HG03066 (cell line): ENCODE data around the gene PODNL1.
"Not testable (repeated sequence)": the region's sequence is repeated elsewhere in the genome, so short reads cannot be mapped to it uniquely, and the experiment has no call there.

Experiments
- ATAC-seq: cut with Tn5 transposase; IDR thresholded peaks from one replicate; pipeline ENCODE4 v1.9.1; 2021; ENCODE audit warnings: low read depth; ENCODE audit not compliant: unreplicated experiment

The PODNL1 gene

DNA sequence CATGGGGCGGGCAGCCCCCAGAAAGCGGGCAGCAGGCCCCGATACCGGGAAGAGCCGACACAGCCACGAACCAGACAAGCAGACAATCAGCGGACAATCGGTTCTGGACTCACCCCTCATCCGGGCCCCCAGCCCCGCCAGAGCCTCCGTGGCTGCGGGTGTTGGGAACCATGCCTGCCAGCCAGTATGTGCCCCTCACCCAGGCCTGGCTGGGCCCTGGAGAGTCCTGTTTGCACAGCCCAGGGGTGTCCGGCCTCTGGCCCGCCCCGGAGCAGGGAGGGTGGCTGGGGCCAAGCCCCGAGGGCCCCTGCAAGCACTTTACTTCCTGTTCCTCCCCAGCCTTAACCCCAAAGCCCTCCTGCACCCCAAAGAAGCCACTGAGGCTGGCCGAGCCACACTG lies 7.8 kb downstream of the PODNL1 start:
- ATAC-seq = no peak

DNA sequence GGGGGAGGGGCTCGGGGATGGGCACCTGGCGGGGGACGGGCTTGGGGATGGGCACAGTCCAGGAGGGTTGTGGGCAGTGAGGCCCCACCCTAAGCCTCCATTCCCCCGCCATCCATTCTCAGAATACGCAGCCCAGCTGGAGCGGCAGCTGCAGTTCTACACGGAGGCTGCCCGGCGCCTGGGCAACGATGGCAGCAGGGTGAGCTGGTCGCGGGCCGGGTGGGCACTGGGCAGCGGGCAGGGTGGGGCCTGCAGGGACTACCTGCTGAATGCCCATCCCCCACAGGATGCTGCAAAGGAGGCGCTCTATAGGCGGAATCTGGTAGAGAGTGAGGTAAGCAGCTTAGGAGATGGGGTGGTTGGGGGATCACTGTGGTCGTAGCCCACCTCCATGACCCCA lies 8.3 kb downstream of the PODNL1 start:
- ATAC-seq = no peak

DNA sequence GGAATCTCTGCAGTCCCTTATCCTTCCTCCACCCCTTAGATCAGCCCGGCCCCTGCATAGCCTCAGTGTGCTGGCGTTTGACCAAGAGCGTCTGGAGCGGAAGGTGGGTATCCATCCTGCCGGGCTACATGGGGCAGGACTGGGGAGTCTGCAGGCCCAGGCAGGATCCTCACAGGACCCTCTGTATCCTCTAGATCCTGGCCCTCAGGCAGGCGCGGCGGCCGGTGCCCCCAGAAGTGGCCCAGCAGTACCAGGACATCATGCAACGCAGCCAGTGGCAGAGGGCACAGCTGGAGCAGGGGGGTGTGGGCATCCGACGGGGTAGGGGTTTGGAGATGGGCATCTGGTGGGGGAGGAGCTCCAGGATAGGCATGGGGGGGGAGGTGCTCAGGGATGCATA lies 8.9 kb downstream of the PODNL1 start:
- no peak for ATAC-seq

DNA sequence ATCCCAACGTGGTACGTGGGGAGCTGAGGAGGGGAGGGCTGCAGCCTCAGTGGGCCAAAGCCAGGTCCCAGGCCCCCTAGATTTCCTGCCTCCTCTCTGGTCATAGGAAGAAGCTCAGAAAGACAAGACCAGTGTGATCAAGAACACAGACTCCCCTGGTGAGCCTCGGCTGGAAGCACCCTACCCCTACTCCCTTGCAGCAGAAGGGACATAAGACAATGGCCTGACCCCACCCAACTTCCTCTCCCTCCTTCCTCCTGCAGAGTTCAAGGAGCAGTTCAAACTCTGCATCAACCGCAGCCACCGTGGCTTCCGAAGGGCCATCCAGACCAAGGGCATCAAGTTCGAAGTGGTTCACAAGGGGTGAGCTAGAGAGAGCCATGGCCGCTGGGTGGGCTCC lies 11.5 kb downstream of the PODNL1 start:
- no peak for ATAC-seq

DNA sequence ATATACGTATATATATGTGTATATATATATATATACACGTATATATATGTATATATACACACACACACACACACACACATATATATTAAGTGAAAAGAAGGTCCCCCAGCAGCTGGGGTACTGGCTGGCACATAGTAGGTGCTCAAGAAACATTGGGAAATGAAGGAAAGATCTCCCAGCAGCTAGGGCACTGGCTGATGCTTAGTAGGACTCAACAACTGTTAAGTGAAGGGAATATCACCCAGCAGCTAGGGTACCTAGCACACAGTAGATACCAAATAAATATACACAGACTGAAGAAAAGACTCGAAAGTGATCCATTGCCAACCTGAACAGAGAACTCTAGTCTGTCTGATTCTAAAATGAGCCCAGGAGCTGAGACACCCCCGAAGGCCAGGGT lies 12.2 kb downstream of the PODNL1 start:
- ATAC-seq = no peak

DNA sequence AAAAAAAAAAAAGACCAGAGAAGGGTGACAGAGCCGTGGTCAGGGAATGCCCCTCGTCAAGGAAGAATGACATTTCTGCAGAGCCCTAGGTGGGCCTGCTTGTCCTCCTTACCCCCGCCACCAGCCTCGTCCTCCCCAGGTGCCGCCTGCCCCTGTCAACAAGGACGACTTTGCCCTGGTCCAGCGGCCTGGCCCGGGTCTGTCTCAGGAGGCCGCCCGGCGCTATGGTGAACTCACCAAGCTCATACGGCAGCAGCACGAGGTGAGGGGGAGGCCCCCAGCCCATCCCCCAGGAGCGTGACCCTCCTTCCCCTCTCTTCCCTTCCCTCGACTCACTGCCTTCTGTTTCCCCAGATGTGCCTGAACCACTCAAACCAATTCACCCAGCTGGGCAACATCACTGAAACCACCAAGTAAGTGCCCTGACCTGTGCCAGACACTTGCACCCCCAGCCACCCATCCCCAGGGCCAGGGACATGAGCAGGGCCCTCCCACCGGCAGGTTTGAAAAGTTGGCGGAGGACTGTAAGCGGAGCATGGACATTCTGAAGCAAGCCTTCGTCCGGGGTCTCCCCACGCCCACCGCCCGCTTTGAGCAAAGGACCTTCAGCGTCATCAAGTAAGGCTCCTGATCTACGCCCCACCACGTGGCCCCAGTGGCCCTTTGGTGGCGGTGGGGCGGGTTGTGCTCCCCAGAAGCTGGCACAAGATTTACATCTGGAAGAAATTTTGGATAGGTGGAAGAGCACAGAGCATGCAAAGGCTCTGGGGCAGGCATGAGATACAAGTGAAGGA lies 14.8 kb downstream of the PODNL1 start:
- ATAC-seq = no peak

DNA sequence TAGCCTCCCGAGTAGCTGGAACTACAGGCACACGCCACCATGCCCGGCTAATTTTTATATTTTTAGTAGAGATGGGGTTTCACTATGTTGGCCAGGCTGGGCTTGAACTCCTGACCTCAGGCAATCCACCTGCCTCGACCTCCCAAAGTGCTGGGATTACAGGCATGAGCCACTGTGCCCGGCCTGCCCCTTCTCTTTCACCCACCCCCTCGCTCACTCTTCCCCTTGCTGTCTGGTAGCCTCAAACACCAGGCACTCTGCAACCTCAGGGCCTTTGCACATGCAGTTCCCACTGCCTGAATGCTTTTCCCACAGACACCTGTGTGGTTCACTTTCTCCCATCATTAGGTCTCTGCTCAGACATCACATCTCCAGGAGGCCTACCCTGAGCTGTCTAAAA lies 16.1 kb downstream of the PODNL1 start:
- not testable (repeated sequence) for ATAC-seq

DNA sequence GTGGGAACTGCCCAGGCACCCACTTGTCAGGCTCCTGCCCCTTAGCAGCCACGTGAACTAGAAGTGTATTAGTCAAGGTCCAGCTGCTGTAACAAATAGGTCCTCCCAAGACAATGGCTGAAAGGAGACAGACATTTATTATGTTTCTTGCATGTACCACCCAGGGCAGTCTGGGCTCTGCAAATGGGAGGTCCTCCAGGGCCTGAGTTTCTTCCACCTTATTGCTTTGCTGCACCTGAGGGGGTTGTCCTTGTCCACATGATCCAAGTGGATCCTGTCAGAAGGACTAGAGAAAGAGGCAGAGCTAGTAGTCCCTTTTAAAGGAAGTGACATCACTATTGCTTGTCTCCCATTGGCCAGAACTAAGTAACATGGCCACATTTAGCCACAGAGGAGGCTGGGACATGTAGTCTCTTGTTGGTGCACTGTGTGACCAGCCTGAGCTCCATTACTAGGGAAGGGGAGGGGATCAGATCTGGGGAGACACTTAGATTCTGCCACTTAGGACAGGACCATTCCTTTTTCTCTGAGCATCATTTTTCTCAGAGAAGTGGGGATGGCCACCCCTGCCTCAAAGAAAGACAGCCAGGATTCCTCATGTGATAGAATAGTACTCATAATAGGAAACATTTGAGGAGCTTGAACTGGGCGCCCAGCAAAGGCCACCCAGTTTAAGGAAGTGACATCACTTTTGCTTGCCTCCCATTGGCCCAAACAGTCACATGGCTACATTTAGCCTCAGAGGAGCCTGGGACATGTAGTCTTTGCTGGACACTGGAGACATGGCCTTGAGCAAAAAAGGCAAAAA lies 17.1 kb downstream of the PODNL1 start:
- ATAC-seq = no peak

DNA sequence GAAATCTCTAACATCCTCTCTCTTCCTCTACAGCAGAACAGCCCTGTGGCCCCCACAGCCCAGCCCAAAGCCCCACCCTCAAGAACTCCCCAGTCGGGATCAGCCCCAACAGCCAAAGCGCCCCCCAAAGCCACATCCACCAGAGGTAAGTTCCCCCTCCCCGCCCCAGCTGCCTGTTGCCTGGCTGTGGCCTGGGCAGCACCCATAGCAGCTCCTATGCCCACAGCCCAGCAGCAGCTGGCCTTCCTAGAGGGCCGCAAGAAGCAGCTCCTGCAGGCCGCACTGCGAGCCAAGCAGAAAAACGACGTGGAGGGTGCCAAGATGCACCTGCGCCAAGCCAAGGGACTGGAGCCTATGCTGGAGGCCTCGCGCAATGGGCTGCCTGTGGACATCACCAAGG lies 17.7 kb downstream of the PODNL1 start:
- ATAC-seq = no peak

DNA sequence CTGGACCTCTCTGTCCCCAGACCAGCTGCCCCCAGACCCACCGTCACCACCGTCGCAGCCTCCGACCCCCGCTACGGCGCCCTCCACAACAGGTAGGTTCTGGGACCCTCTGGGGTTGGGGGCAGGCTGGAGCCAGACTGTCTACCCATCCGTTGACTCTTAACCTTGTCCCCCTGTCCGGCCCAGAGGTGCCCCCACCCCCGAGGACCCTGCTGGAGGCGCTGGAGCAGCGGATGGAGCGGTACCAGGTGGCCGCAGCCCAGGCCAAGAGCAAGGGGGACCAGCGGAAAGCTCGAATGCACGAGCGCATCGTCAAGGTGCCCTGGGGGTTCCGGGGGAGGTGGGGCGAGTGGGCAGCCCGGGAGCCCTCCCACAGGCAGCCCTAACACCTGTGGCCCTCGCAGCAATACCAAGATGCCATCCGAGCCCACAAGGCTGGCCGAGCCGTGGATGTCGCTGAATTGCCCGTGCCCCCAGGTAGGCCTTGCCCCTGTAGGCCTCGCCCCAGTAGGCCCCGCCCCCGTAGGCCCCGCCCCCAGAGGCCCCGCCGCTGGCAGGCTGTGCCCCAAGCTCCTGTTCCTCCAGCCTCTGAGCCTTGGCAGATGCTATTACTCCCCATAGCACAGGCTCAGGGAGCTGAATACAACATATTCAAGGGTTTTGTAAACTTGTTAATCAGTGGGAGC lies 19.3 kb downstream of the PODNL1 start:
- ATAC-seq = no peak

DNA sequence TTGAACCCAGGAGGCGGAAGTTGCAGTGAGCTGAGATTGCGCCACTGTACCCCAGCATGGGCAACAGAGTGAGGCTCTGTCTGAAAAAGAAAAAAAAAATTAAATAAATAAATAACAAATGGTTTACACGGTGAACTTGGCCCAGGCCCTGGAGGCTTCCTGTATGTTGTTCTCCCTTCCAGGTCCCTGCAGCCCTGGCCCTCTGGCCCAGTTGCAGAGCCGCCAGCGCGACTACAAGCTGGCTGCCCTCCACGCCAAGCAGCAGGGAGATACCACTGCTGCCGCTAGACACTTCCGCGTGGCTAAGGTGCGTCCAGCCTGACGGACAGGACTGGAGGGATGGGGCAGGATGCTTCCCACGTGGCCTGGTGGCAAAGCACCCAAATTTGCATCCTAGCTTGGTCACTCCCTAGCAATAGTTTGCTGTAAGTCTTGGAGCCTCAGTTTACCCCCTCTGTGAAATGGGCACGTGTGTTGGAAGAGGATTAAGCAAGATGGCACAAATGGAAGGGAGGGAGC lies 20.3 kb downstream of the PODNL1 start:
- no peak for ATAC-seq

DNA sequence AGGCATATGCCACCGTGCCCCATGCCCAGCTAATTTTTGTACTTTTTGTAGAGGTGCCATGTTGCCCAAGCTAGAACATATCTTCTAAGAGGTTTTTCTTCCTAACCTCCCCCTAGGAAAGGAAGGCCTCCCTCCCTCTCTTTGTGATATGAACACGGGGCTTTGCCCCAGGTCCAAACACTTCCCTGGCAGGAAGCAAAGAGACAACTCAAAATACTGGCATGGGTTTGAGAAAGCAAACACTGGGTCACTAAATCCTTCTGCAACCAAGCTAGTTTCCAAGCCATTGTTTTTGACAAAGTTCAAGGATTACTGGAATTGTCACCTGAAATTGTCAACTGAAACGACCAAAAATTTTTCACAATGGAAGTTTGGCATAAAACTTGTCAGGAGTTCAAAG lies 23.4 kb downstream of the PODNL1 start:
- no peak for ATAC-seq

DNA sequence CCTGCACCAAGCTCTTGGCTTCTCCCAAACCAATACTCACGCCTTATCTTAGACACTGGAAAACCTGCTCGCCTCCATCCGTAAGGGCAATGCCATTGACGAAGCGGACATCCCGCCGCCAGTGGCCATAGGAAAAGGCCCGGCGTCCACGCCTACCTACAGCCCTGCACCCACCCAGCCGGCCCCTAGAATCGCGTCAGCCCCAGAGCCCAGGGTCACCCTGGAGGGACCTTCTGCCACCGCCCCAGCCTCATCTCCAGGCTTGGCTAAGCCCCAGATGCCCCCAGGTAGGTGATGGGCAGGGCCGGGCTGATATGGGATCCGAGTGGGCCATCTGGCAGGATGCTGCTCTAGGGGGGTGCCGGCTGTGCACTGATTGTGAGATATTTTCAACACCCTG lies 24.9 kb downstream of the PODNL1 start:
- ATAC-seq = no peak

DNA sequence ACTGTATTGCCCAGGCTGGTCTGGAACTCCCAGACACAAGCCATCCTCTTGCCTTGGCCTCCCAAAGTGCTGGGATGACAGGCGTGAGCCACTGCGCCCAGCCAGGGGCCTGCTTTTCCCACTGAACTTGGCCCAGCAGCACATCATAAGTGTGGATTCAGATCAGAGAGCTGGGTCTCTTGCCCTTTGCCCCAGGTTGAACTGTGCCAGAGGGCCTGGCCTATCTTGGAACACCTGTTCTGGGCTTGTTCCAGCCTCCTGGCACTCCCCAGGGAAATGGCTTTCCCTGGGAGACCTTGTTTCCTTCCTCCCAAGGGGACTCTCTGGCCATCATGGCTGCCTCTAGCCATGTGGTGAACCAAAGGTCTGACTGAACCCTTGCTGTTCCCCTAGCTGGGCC lies 28.8 kb downstream of the PODNL1 start:
- no peak for ATAC-seq

DNA sequence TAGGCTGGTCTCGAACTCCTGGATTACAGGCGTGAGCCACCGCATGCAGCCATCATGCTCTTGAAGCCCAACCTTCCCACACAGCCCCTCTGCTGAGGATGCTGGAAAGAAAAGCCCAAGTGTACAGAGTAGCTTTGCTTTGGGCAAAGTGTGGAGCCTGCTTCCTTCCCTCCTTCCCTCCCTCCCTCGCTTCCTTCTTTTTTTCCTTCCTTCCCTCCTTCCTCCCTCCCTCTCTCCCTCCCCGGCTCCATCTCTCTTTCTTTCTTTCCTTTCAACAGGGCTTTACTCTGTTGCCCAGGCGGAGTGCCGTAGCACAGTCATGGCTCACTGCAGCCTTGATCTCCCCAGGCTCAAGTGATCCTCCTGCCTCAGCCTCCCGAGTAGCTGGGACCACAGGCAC lies 29.5 kb downstream of the PODNL1 start:
- no peak for ATAC-seq

DNA sequence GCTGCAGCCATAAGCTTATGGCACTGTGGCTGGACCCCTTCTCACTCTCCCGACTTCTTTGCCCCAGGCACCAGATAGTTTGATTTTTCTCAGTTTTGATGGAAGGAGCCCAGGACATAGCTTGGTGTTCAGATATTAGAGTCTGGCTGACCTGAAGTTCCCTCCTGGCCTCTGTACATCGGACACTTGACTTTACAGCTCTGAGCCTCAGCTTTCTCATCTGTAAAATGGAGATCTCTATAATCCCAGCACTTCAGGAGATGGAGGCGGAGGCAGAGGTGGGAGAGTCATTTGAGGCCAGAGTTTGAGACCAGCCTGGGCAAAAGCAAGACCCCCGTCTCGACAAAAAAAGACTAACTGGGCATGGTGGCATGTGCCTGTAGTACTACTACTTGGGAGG lies 31.3 kb downstream of the PODNL1 start:
- no peak for ATAC-seq

DNA sequence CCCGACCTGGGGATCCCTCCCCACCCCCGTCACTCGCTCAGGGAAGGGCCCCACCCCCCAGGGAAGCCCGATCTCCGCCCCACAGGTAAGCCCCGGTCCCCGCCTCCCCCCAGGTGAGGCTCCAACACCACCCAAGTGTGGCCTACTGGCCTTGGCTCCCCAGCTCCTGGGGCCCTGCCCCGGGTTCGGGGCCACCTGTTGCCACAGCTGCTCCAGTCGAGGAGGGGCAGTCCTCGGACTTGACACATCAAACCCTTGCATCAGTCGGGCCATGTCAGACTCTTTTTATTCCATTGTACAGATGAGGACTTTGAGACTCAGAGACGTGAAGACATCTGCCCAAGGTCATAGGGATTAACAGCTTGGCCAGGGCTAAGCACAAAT lies 31.7 kb downstream of the PODNL1 start:
- no peak for ATAC-seq

DNA sequence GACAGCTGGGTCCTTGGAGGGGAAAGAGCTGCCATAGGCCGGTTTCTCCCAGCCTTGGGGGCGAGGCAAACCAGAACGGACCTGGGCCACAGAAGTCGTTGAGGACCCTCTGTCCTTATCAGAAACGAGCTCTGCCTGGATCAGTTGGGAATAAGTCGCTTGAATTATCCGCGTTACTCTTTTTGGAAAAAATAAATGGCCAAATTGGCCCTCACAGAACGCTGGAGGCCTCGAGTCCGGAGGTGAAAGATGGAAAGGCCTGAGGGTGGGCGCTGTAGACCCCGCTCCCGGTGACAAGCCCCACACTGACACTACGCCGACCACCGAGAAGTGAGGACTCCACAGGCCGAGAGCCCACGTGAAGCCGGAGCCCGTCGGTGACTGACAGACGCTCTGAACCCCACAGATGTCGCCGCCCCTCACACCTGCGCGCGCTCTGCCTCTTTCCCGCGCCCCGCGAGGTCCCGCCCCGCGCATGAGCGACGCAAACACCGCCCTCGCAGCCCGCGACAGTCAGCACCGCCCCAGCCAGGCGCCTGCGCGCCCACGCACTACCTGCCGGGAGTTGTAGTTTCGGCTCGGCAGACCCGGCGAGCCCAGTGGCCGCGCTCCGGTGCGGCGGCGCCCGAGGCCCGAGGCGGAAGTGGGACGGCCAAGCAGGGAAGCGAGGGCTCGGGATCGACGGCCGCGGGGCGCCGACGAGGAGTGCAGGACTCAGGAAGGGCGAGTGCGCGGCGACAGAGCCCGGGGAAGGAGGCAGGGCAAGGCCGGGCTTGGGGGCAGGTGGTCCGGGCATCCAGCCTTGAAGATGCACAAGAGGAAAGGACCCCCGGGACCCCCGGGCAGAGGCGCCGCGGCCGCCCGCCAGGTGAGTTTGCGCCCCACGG lies 32.3 kb downstream of the PODNL1 start, which contains the start of the genes BRME1 and CC2D1A:
Gene BRME1 (minus strand): TSS at position 484 of the 887 bp plus-strand sequence. CDS start 1,225 bp downstream, outside the sequence.
Gene CC2D1A (plus strand): TSS at position 568 of the 887 bp plus-strand sequence. CDS start 241 bp downstream, at position 809.
- peak; percentile 87 for ATAC-seq

DNA sequence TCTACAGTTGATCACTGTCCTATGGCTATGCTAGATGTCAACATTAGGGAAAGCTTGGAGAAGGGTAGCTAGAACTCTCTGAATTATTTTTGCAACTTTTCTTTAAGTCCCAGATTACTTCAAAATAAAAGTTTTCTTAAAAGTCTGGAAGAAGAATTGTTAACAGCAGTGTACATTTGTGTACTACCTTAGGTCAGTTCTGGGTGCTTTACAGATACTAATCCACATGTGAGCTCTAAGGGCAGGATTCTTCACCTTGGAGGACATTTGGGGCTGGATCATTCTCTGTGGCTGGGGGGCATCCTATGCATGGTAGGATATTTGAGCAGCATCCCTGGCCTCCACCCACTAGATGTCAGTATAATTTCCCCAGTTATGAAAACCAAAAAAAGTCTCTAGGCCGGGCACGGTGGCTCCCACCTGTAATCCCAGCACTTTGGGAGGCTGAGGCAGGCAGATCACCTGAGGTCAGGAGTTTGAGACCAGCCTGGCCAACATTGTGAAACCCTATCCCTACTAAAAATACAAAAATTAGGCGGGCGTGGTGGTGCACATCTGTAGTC lies 35.1 kb downstream of the PODNL1 start:
- ATAC-seq = no peak
